Large intestine (tissue), 3 donors: Measurements from ENCODE around the gene SPOUT1. TPM values are rescaled to one million over a fixed set of nuclear protein-coding genes. Genes with fewer than 3 reads are reported as not detected.

Experiments used
- DNase-seq, 2 donors: peaks; one replicate each; pipeline versions ENCODE4 v3.0.0 to v3.0.0-alpha.2; 2013
- H3K27ac ChIP-seq: one replicate; pipeline ENCODE4 v1.5.1; 2013; ENCODE audit warnings: low read length
- H3K27me3 ChIP-seq: 2 replicates; pipeline ENCODE4 v1.6.1; 2013; ENCODE audit warnings: low read length; ENCODE audit not compliant: control insufficient read depth, insufficient read depth
- H3K36me3 ChIP-seq: 2 replicates; pipeline ENCODE4 v1.6.1; 2013; ENCODE audit warnings: low read length; ENCODE audit not compliant: control insufficient read depth, insufficient read depth
- H3K4me1 ChIP-seq: one replicate; pipeline ENCODE4 v1.6.1; 2013; ENCODE audit warnings: low read length; ENCODE audit not compliant: control insufficient read depth, insufficient read depth
- H3K4me3 ChIP-seq: one replicate; pipeline ENCODE4 v1.5.1; 2013; ENCODE audit warnings: low read length
- H3K9me3 ChIP-seq: one replicate; pipeline ENCODE4 v1.6.1; 2013; ENCODE audit warnings: mild to moderate bottlenecking, low read depth, low read length, moderate library complexity; ENCODE audit not compliant: control insufficient read depth
- WGBS: methylation state at CpG from one replicate; pipeline ENCODE4 v1.1.5; 2013; ENCODE audit warnings: low lambda C conversion rate; ENCODE audit not compliant: insufficient coverage; 5-methylcytosine and 5-hydroxymethylcytosine counted together
- polyA plus RNA-seq: library from polyadenylated mRNA; unstranded; fragments of 120-200 nt; gene quantifications from one replicate; pipeline ENCODE4 v1.2.1, GENCODE V29; 2013

The SPOUT1 gene
- polyA plus RNA-seq, 1 donor, result 36.2 TPM

GRCh38 chr9:128771745-128772519, 57.7 kb downstream of the SPOUT1 start, which contains the start of gene ZER1:
Gene ZER1, minus strand, starts transcription at chr9:128771927. Its CDS starts 16,362 bp downstream, at chr9:128755565.
- H3K4me1 ChIP-seq, result peaks cover 7% of the 10 kb centered on the region
- peak; percentile 85 to 95 for DNase-seq
- no peaks in the 10 kb centered on the region for H3K9me3 ChIP-seq
- H3K4me3 ChIP-seq, result peak within 1 kb of the TSS; percentile 91
- peaks cover 13% of the 10 kb centered on the region for H3K36me3 ChIP-seq
- H3K27ac ChIP-seq, result peak within 1 kb of the TSS; percentile 99
- no peaks in the 10 kb centered on the region for H3K27me3 ChIP-seq
- WGBS, result no CpG with 5 or more reads among the region's 72 CpGs

GRCh38 chr9:128771094-128771721, 58.4 kb downstream of the SPOUT1 start:
- Histone ChIP-seq H3K4me1 (peaks cover 7% of the 10 kb centered on the region), H3K4me3 (peak overlapping the region; percentile 91), H3K9me3 (no peaks in the 10 kb centered on the region), H3K36me3 (peaks cover 13% of the 10 kb centered on the region), H3K27ac (peak overlapping the region; percentile 99), H3K27me3 (no peaks in the 10 kb centered on the region)
- 20% methylated on average over 1 of the region's 28 CpGs for WGBS
- peak; percentile 23 to 69 for DNase-seq

- WGBS, result 100% methylated on average over 1 of the region's 11 CpGs
- Histone ChIP-seq H3K27ac (peak overlapping the region; percentile 99), H3K4me3 (peak overlapping the region; percentile 91), H3K4me1 (peaks cover 7% of the 10 kb centered on the region), H3K27me3 (no peaks in the 10 kb centered on the region), H3K36me3 (peaks cover 13% of the 10 kb centered on the region), H3K9me3 (no peaks in the 10 kb centered on the region)
- DNase-seq, result peak; percentile 23 to 58
Measured at GRCh38 chr9:128770286-128771030, 59.1 kb downstream of the SPOUT1 start.

Other genes starting within 250 kb of the SPOUT1 start
- 39.8 TPM for gene DYNC2I2, start 172.9 kb downstream of the SPOUT1 start, polyA plus RNA-seq
- gene SET, start 140.6 kb downstream of the SPOUT1 start, polyA plus RNA-seq, result 339 TPM
- 5.5 TPM for gene PKN3, start 127.3 kb downstream of the SPOUT1 start, polyA plus RNA-seq
- gene ZDHHC12, start 105.7 kb downstream of the SPOUT1 start, polyA plus RNA-seq, result 35.8 TPM
- 36.7 TPM for gene ZER1, start 57.9 kb downstream of the SPOUT1 start, polyA plus RNA-seq
- gene TBC1D13, start 42.5 kb downstream of the SPOUT1 start, polyA plus RNA-seq, result 31.7 TPM
- gene ENDOG, start 11.3 kb downstream of the SPOUT1 start, polyA plus RNA-seq, result 14.4 TPM
- gene KYAT1, start 52.2 kb upstream of the SPOUT1 start, polyA plus RNA-seq, result 6.5 TPM
- gene LRRC8A, start 52.3 kb upstream of the SPOUT1 start, polyA plus RNA-seq, result 18.5 TPM
- 19.0 TPM for gene PHYHD1, start 91.2 kb upstream of the SPOUT1 start, polyA plus RNA-seq
- 14.8 TPM for gene DOLK, start 117.8 kb upstream of the SPOUT1 start, polyA plus RNA-seq
- 35.3 TPM for gene NUP188, start 117.9 kb upstream of the SPOUT1 start, polyA plus RNA-seq
- gene SH3GLB2, start 198.5 kb upstream of the SPOUT1 start, polyA plus RNA-seq, result 81.7 TPM
- gene MIGA2, start 206.8 kb upstream of the SPOUT1 start, polyA plus RNA-seq, result 25.3 TPM